A549 (cell line): ENCODE results near the gene NFKB2. TPM values are rescaled to one million over a fixed set of nuclear protein-coding genes. Genes with fewer than 3 reads are reported as not detected.

Experiments
- ATAC-seq, 2 experiments: fragments of 200-7000 bp in 1 of 2; fragments of >200 bp in 1 of 2; cut with Nextera tagmentation in 1 of 2; cut with Tn5 transposase in 1 of 2; 3 replicates each; pipeline versions ENCODE4 v1.8.0 to v1.9.1; 2018 to 2020; ENCODE audit warnings: mild to moderate bottlenecking in 1 of 2, moderate library complexity in 1 of 2
- CTCF ChIA-PET: fragments of 300-600 bp; sonication (Branson Sonifier 250); formaldehyde crosslinking; extraction: SDS; loops from one replicate; lab custom pipeline; 2021; ENCODE audit warnings: antibody characterized with exemption, inconsistent platforms; lab: Yijun Ruan, JAX
- POLR2A ChIA-PET: fragments of 350-600 bp; formaldehyde crosslinking; extraction: SDS; loops from one replicate; lab custom pipeline; 2021; ENCODE audit warnings: antibody characterized with exemption, inconsistent platforms; lab: Yijun Ruan, JAX
- DNase-seq, 2 experiments: peaks; one replicate each; pipeline versions ENCODE4 v3.0.0 to v3.0.0-alpha.2; 2011 to 2016; ENCODE audit warnings: low read depth in 1 of 2, low spot score in 1 of 2
- FAIRE-seq: peaks from 2 replicates; lab custom pipeline; 2011; peaks lifted over from hg19 to GRCh38; lab: Jason Lieb, UNC
- H3K27ac ChIP-seq, 2 experiments: fragments of >200 bp; sonication (Bioruptor Twin); formaldehyde crosslinking; 3 replicates each; pipeline ENCODE4 v1.5.1; 2016 to 2017
- H3K4me1 ChIP-seq: fragments of >200 bp; sonication (Bioruptor Twin); formaldehyde crosslinking; 3 replicates; pipeline ENCODE4 v1.6.1; 2016
- H3K4me2 ChIP-seq: fragments of >200 bp; sonication (Bioruptor Twin); formaldehyde crosslinking; 3 replicates; pipeline ENCODE4 v1.6.1; 2016
- H3K4me3 ChIP-seq: fragments of >200 bp; sonication (Bioruptor Twin); formaldehyde crosslinking; 3 replicates; pipeline ENCODE4 v1.5.1; 2016
- H3K9me3 ChIP-seq: fragments of >200 bp; sonication (Bioruptor Twin); formaldehyde crosslinking; 3 replicates; pipeline ENCODE4 v1.6.1; 2016
- CBX8 ChIP-seq: fragments of 200-600 bp; sonication (generic); IDR thresholded peaks from 2 replicates; pipeline ENCODE4 v1.6.1; 2016
- CEBPB ChIP-seq, 2 experiments: fragments of >200 bp in 1 of 2; sonication (Bioruptor Twin) in 1 of 2; formaldehyde crosslinking in 1 of 2; IDR thresholded peaks; 2 replicates each; pipeline ENCODE4 v1.6.1; 2012 to 2016
- E2F6 ChIP-seq: IDR thresholded peaks from 2 replicates; pipeline ENCODE4 v1.6.1; 2012; ENCODE audit warnings: low read depth, borderline replicate concordance
- EHMT2 ChIP-seq: fragments of 200-600 bp; sonication (generic); IDR thresholded peaks from 2 replicates; pipeline ENCODE4 v1.6.1; 2016; ENCODE audit warnings: antibody characterized with exemption, low read depth, mild to moderate bottlenecking, moderate library complexity
- ESRRA ChIP-seq: fragments of 150-350 bp; IDR thresholded peaks from 2 replicates; pipeline ENCODE4 v1.6.1; 2014; ENCODE audit warnings: mild to moderate bottlenecking, low read length, borderline replicate concordance
- HES2 ChIP-seq: fragments of >200 bp; sonication (Bioruptor Twin); formaldehyde crosslinking; IDR thresholded peaks from 2 replicates; pipeline ENCODE4 v1.6.1; 2016
- HEYL ChIP-seq: fragments of 250-450 bp; sonication (Bioruptor Pico); IDR thresholded peaks from 2 replicates; pipeline ENCODE4 v1.8.0; 2021; ENCODE audit warnings: mild to moderate bottlenecking, moderate library complexity
- HOXB13 ChIP-seq: fragments of 250-450 bp; sonication (Bioruptor Pico); IDR thresholded peaks from 2 replicates; pipeline ENCODE4 v1.5.0; 2020; ENCODE audit warnings: low read depth, mild to moderate bottlenecking, moderate library complexity
- HOXB5 ChIP-seq: fragments of 250-450 bp; sonication (Bioruptor Pico); IDR thresholded peaks from 2 replicates; pipeline ENCODE4 v1.5.0; 2020; ENCODE audit warnings: mild to moderate bottlenecking, moderate library complexity
- JUN ChIP-seq, 2 experiments: fragments of >200 bp; sonication (Bioruptor Twin); formaldehyde crosslinking; IDR thresholded peaks; 2 replicates in 1 of 2; 3 replicates in 1 of 2; pipeline ENCODE4 v1.6.1; 2016 to 2017
- KDM5A ChIP-seq: fragments of 200-600 bp; sonication (generic); IDR thresholded peaks from 2 replicates; pipeline ENCODE4 v1.6.1; 2016; ENCODE audit warnings: antibody characterized with exemption, mild to moderate bottlenecking
- MAX ChIP-seq: IDR thresholded peaks from 2 replicates; pipeline ENCODE4 v1.6.1; 2012
- NFE2L2 ChIP-seq: fragments of 150-350 bp; conservative IDR thresholded peaks from 2 replicates; pipeline ENCODE4 v1.6.1; 2014; ENCODE audit warnings: low read length
- NR3C1 ChIP-seq: fragments of >200 bp; sonication (Bioruptor Twin); formaldehyde crosslinking; IDR thresholded peaks from 3 replicates; pipeline ENCODE4 v1.6.1; 2017
- RCOR1 ChIP-seq: fragments of 150-350 bp; IDR thresholded peaks from 2 replicates; pipeline ENCODE4 v1.6.1; 2014; ENCODE audit warnings: antibody characterized with exemption, low read length, low read depth
- RFX5 ChIP-seq: fragments of 450-650 bp; IDR thresholded peaks from 2 replicates; pipeline ENCODE4 v1.7.1; 2014; ENCODE audit warnings: antibody characterized with exemption, mild to moderate bottlenecking, moderate library complexity
- RNF2 ChIP-seq: fragments of 200-600 bp; sonication (generic); IDR thresholded peaks from 2 replicates; pipeline ENCODE4 v1.6.1; 2016; ENCODE audit warnings: low read depth, mild to moderate bottlenecking, antibody characterized with exemption, moderate library complexity, borderline replicate concordance
- TP53 ChIP-seq: fragments of 250-450 bp; sonication (Bioruptor Pico); IDR thresholded peaks from 2 replicates; pipeline ENCODE4 v1.5.0; 2021; ENCODE audit warnings: mild to moderate bottlenecking, moderate library complexity
- USF2 ChIP-seq: fragments of 450-650 bp; IDR thresholded peaks from 2 replicates; pipeline ENCODE4 v1.6.1; 2014; ENCODE audit warnings: antibody characterized with exemption
- ZFP36 ChIP-seq: fragments of 450-650 bp; IDR thresholded peaks from 2 replicates; pipeline ENCODE4 v1.6.1; 2014; ENCODE audit warnings: borderline replicate concordance; ENCODE audit not compliant: partially characterized antibody
- ZNF302 ChIP-seq: fragments of 250-450 bp; sonication (Bioruptor Pico); IDR thresholded peaks from 2 replicates; pipeline ENCODE4 v1.9.0; 2021; ENCODE audit warnings: inconsistent platforms, mild to moderate bottlenecking, moderate library complexity
- ZSCAN20 ChIP-seq: fragments of 250-450 bp; sonication (Bioruptor Pico); IDR thresholded peaks from 2 replicates; pipeline ENCODE4 v1.8.0; 2022; ENCODE audit warnings: mild to moderate bottlenecking, moderate library complexity
- WGBS: methylation state at CpG from one replicate; pipeline ENCODE4 v1.1.6; 2017; ENCODE audit errors: missing lambda C conversion rate; 5-methylcytosine and 5-hydroxymethylcytosine counted together
- polyA plus RNA-seq, 4 experiments: library from polyadenylated mRNA; depleted of rRNA in 3 of 4; stranded (reverse); fragments of >200 nt; fragmentation: RNase III in 1 of 4; extraction: RNeasy Plus Mini Kit Qiagen cat#74134 plus additional on column Dnase treatment in 1 of 4; gene quantifications; 2 replicates in 3 of 4; 3 replicates in 1 of 4; pipeline ENCODE4 v1.2.3, GENCODE V29; 2011 to 2017
- TF ChIP-seq, protein P1 (sequence below): fragments of 250-450 bp; sonication (Bioruptor Pico); IDR thresholded peaks from 2 replicates; pipeline ENCODE4 v1.5.0; 2020; ENCODE audit warnings: low read depth, mild to moderate bottlenecking, moderate library complexity

NFKB2 gene
- polyA plus RNA-seq, 2 of the 4 experiments (the other 2 are of a cell fraction): 27.6 to 35.7 TPM

GRCh38 chr10:102381983-102382382 lies 13.5 kb upstream of the NFKB2 start:
- Histone ChIP-seq H3K4me1 (no peaks in the 10 kb centered on the region), H3K9me3 (no peaks in the 10 kb centered on the region), H3K4me2 (no peak overlapping the region), H3K27ac (no peak overlapping the region), H3K4me3 (no peak overlapping the region)
- 97% methylated on average over 9 of the region's 9 CpGs for WGBS
- POLR2A ChIA-PET: interaction anchor here (0.6 kb wide), 1 partner anchor 563 kb away, joined by 3 read pairs; no protein-coding TSS in a partner anchor
- ATAC-seq (no peak), FAIRE-seq (no peak), DNase-seq (no peak)
- CTCF ChIA-PET: interaction anchor here (0.7 to 17.7 kb wide), 9 partner anchors 8 to 213 kb away, joined by 3 to 140 read pairs (median 6); partner anchors contain the start of genes ELOVL3 and NFKB2
- TF ChIP-seq HES2 (no peak), KDM5A (no peak), HOXB13 (no peak), RCOR1 (no peak), RFX5 (no peak), HOXB5 (CRISPR knock-in tag) (no peak)
- TF ChIP-seq, protein P1, sequence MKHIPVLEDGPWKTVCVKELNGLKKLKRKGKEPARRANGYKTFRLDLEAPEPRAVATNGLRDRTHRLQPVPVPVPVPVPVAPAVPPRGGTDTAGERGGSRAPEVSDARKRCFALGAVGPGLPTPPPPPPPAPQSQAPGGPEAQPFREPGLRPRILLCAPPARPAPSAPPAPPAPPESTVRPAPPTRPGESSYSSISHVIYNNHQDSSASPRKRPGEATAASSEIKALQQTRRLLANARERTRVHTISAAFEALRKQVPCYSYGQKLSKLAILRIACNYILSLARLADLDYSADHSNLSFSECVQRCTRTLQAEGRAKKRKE (CRISPR knock-in tag): no peak

DNA sequence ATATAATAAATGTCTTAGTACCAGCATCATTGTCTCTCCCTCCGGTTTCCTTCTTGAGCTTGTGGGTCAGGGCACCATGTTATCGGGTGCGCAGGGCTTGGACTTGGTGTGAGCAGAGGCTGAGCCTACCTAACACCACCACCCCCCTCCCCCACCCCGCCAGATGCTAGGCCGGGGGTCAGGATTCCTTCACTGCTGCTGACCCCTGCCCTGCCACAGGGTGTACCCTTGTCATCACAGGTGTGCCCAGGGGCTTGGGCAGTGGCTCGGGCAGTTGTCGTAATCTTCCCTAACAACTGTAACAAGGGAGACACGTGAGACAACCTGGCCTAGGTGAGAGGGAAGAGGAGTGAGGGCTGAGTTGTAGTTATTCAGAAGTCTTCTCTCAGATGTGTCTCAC lies 12.6 kb upstream of the NFKB2 start:
- H3K4me1 ChIP-seq: no peaks in the 10 kb centered on the region
- no peak for TF ChIP-seq CEBPB (IDR thresholded peaks at IDR 0.05)
- no peak for TF ChIP-seq TP53 (CRISPR knock-in tag)
- no peak for TF ChIP-seq MAX
- TF ChIP-seq E2F6: no peak
- no peak for TF ChIP-seq CBX8
- no peak for TF ChIP-seq ZFP36
- no peak for TF ChIP-seq JUN (IDR thresholded peaks at IDR 0.05)
- no peak for TF ChIP-seq HOXB5 (CRISPR knock-in tag)
- TF ChIP-seq USF2: no peak
- TF ChIP-seq KDM5A: no peak
- no peak for TF ChIP-seq NR3C1
- TF ChIP-seq HEYL (CRISPR knock-in tag): no peak
- TF ChIP-seq ZSCAN20 (CRISPR knock-in tag): no peak
- no peak for TF ChIP-seq RNF2
- no peak for TF ChIP-seq EHMT2
- TF ChIP-seq ESRRA: no peak
- TF ChIP-seq ZNF302 (CRISPR knock-in tag): no peak
- no peak for TF ChIP-seq NFE2L2
- FAIRE-seq (no peak), DNase-seq (no peak), ATAC-seq (no peak)
- H3K4me3 ChIP-seq: no peak overlapping the region
- H3K4me2 ChIP-seq: no peak overlapping the region
- H3K27ac ChIP-seq: no peak overlapping the region
- H3K9me3 ChIP-seq: no peaks in the 10 kb centered on the region
- WGBS: 99% methylated on average over 6 of the region's 8 CpGs
- CTCF ChIA-PET: interaction anchor here (1.8 to 12.6 kb wide), 6 partner anchors 9 to 152 kb away, joined by 4 to 133 read pairs (median 46); partner anchors contain the start of gene NFKB2
- POLR2A ChIA-PET: interaction anchor here (0.6 kb wide), 1 partner anchor 21 kb away, joined by 3 read pairs; no protein-coding TSS in a partner anchor
